HG02678 (cell line): ENCODE data around the gene SIRPA.
A peak's percentile ranks its signal among the peaks of the same experiment; 100 is the strongest.

Experiments used
- ATAC-seq: cut with Tn5 transposase; IDR thresholded peaks from one replicate; pipeline ENCODE4 v1.9.1; 2021; ENCODE audit warnings: mild to moderate bottlenecking, moderate library complexity; ENCODE audit not compliant: unreplicated experiment

SIRPA gene

DNA sequence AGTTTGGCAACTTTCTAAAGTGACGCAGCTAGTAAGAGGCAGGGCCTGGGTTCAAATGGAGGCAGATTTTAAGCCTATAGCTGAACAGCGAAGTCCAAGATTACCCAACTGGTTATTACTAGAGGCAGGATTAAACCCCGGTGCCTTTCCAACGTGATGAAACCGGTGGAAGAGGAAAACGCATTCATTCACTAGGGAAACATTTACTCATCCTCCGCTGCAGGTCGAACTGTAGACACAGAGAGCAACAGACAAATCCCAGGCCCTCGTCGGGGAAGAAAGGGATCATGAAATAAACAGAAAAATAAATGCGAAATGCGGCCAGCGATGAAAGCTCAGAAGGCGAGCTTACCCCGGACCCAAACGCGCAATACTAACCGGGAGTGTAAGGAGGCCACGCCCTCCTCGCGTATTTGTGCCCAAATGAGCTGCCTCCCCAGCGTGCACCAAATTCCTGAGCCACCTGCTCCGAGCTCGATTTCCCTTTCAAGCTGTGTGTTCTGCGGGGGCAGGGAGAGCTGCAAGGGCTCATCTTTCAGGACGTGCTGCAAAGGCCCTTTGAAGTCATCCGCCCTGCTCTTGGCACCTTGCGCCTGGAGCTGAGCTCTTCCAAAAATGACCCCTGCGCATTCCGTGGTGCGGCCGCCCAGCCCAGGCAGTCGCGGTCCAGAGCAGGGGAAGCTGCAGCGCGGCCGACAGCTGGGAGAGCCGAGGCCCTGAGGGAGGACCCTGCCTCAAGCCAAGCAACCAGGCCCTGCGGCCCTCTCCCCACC is 51.7 kb downstream of the SIRPA start:
- ATAC-seq: no peak

GRCh38 chr20:1947535-1947846 is 52.3 kb downstream of the SIRPA start:
- no peak for ATAC-seq

DNA sequence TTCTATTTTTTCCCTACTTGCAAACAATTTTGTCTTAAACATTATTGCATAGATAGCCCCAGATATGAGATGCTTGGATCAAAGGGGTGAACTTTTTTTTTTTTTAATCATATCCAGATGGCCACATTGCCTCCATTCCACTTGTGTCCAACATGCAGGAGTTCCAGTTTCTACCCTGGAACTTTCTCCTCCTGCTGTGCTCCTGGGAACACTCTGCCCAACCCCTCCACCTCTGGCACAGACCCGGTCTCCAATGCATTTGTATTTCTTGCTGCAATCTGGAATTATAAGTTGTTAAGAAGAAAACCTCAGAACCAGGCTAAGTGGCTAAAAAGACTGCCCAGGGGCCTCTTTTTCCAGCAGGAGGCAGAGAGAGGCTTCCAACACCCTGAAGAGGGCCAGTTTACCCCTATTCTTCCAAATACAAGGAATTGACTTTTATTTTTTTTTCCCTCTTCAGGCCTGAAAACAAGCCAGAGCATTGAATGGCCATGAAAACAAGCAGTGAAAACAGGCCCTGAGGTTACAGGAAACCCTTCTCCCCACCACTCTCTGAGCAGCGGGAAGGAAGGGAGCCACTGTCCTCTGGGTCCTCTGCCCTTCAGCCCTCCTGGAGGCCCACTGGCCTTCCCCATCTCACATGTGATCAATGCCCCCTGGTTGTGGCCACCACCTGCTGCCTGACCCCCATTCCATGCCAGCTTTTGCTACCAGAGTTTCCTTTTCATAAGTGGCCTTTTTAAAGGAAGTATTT is 54.3 kb downstream of the SIRPA start:
- no peak for ATAC-seq

DNA sequence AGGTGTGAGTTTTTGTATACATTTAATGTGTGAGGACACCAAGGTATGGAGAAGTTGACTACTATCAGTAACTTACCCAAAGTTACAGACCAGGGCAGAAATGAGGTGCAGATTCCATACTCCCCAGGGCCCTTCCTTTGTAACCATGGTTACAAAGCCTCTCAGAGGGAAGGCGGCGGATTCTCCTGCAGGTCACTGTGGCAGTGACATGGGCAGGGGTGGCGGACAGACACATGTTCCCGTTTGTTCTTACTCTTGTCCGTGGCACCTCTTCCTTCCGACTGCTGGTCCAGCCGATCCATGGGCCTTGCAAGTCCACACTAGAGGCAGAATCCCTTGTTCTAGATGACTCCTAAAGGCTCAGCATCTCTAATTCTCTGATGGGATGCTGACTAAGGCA is 55.6 kb downstream of the SIRPA start:
- ATAC-seq: no peak

DNA sequence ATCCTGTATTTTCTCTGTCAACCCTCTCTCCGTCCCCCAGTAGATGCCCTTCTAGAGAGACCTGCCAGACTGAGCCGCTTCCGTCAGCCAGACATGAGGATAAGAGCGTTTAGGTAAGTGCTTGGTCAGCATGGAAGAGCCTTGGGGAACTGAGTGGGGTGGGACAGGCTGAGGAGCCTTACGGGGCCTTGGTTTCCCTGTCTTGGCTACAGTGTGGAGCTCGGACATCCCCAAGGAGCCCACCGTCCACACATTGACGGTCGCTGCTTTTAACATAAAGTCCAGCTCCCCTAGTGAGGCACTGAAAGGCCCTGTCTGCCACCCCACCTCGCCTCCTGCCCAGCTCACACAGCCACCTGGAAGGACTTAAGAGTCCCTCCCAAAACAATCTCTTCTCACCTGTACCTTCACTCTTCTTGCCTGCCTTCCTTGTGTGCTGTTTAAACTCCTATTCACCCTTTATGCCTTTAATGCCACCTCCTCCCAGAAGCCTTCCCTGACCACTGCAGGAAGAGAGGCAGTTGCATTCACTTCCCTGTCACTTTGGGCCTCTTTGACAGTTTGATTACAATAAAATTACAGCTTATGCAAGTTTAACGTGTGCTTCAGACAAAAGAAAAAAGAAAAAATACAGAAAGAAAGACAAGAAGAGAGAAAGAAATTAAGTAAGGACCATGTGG is 56.4 kb downstream of the SIRPA start:
- ATAC-seq: no peak

DNA sequence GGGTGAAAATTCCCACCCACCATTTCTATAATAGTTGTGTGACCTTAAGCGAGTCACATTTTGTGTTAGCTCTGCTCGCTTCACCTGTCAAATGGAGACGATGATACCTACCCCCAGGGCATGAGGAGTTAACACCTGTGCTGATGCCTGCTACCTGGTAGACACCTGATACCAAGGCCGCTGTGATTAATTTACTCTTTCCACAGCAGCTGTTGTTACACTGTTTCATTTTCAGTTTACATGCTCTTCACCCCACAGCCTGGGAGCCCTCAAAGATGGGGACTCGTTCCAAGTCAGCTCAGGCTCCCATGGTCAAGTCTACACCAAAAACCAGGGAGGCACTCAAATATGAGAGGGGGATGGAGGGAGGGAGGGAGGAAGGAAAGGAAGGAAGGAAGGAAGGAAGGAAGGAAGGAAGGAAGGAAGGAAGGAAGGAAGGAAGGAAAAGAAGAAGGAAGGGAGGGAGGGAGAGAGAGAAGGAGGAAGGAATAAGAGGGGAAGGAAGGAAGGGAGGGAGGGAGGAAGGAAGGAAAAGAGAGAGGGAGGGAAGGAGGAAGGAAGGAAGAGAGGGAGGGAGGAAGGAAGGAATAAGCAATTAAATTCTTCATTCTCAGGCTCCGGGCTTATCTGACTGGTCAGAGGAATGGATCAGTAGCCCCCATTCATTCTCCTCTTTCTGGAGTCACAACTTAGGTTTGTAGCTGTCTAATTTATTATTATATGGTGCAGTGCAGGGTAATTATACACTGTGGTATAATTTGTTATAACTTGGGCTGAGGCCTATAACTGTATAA is 57.7 kb downstream of the SIRPA start:
- peak; percentile 54 for ATAC-seq

DNA sequence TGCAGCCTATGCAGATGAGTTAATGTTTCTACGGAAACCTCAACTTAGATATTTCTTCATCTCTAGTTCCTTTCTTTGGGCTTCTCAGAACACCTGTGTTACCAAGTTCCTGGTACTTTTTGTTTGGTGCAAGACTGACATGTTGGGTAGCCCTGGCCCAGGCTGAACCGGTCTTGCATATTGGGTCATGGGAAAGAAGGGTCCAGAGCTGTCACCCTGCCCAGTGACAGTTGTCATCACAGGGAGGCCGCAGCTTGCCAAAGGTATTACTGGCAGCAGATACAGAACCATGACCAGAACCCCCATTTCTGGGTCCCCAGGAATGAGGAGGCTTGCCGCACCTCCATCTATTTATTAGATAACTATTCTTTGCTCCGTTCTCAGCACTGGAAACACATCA is 58.4 kb downstream of the SIRPA start:
- ATAC-seq: no peak

- no peak for ATAC-seq
Observed at GRCh38 chr20:1955217-1955616, 60.0 kb downstream of the SIRPA start.

DNA sequence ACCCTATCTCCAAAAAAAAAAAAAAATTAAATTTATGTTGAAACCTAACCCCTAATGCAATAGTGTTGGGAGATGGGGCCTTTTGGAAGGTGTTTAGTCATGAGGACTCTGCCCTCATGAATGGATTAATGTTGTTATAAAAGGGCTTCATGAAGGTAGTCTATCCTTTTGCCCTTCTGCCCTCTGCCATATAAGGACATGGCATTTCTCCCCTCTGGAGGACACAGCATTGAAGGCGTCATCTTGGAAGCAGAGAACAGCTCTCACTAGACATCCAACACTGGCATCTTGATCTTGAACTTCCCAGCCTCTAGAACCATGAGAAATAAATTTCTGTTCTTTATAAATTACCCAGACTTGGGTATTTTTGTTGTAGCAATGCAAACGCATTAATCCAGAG is 63.2 kb downstream of the SIRPA start:
- no peak for ATAC-seq

DNA sequence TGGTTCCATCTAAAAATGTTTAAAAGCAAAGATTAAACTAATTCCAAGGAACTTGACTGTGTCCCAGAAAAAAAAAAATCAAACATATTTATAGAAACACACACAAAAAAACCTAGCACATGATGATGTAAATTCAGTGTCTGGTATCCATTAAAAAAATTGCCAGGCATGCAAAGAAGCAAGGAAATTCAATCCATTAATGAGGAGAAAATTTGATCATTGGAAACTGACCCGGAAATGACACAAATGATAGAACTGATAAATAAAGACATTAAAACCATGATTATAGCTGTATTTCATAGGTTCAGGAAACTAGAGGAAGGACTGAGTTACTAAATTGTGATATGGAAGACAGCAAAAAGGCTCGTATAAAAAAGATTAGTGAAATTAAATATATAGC is 63.9 kb downstream of the SIRPA start:
- no peak for ATAC-seq

GRCh38 chr20:1961374-1961773 is 66.2 kb downstream of the SIRPA start:
- ATAC-seq: no peak

DNA sequence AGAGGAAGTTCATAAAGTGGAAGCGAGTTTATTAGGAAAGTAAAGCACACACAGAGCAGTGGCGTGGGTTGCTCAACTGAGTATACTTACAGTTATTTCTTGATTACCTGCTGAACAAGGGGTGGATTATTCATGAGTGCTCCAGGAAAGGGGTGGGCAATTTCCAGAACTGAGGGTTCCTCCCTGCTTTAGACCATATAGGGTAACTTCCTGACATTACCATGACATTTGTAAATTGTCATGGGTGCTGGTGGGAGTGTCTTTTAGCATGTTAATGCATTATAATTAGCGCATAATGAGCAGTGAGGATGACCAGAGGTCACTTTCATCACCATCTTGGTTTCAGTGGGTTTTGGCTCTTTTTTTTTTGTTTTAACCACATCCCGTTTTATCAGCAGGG is 68.9 kb downstream of the SIRPA start:
- ATAC-seq: no peak

- ATAC-seq: no peak
Observed at GRCh38 chr20:1964659-1965405, 69.6 kb downstream of the SIRPA start.

DNA sequence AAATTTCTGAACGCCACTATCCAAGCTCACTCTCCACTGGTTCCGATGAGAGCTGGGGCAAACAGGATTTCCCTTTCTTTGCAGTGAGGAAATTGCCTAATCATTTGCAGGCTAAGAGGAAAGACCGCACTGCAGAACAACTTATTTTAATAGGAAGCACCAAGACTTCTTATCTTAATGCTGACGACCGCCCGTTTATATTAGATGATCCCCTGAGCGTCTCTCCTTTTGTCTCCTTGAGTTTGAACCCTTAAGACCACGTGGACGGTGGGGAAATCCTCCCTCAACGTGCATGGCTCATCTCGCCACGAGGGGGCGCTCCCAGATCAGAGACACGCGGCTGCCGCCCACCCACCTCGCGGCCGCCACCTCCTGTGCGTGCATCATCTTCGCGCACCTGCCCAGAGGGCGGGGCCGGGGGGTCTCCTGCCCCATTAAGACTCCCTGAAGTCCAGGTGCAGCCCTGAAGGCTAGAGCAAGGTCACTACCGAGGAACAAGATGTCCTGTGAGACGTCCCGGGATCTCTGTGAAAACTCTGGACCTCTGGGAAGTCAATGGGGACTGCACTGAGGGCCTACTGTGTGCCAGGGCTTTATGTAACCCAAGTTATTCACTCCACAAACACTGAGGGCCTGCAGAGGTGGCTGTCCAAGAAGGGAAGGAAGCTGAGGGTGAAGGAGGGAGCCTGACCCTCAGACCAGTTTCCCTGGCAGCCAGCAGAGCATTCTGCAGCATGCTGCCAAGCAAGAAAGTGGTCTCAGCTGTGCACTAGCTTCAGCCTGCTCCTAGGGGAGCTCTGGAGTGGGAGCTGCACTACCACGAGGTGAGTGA is 70.5 kb downstream of the SIRPA start:
- ATAC-seq: no peak

DNA sequence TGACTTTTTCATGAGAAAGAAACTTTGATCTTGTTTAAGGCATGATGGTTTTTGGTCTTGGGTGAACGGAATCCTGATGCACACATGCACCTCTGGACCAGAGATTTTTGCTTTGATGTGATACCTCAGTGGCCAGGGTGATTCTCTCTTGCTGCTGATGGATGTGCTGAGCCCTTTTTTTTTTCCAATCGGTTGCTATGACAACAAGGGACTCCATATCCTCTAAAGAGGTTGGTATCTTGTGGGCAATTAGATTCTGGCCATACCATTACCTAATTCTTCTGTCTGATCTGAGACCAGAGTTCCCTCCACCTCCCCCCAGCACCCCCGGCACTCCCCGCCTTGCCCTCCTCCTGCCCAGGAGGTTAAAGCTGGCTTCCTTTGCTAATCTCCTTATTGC is 73.8 kb downstream of the SIRPA start:
- no peak for ATAC-seq

DNA sequence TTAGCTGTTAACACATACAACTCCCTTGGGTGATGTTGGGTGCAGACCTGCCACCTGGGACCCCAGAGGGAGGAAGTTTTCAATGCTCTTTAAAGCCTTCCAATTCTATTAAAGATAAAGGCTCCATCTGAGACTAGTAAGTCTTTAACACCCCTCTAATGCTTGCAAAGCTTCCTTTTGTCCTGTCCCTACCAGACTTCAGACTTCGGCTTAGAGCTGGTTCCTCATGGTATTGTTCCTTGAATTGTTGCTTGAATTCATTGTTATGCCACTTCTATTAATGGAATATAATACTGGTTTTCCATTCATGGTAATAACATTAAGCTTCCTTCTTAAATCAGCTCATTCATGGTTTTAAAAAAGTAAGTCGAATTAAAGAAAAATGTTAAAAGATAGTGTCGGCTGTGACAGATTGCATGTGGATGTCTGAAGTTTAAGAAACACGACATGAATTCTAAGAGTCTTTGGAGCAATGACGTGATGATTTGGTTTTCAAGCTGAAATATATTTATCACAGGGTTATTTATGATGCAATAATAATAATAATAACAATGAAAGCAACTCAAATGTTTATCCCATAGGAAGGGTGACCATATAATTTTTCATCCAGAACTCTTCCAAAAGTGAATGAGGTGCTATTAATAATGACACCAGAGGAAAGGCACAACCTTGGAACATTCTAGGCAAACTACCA is 76.8 kb downstream of the SIRPA start:
- ATAC-seq: no peak

DNA sequence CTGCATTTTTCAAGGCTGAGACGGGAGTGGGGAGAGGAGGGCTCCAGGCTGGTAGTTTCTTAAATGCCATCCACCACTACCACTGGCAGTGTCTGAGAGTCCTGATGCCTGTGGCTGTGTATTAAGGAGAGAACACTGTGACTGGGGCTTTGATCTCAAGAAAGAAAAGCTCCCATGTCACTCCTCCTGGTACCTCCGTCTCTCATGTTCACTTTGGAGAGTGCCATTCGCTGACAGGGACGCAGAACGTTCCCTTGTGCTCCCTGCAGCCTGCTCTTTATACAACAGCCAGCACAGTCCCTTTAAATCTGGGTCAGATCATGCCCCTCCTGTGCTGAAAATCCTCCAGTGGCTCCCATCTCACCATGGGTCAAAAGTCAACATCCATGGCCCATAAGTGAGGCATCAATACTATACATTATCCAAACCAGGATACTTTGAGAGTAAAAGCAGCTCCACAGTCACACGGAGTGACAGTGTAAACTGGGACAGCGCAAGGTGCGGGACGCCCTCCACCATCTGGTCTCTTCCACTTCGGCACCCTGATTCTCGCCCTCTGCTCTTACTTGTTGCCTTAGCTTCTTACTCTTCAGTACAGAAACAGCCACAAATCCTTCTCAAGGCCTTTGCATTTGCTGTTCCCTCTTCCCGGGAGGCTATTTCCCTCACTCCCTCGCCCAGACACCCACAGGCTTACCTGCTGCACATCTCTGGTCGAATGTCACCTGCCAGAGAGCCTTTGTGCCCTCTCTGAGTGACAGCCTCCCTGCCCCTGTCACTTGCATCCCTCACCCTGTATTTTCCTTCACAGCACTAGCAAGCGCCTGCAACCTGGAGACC is 78.6 kb downstream of the SIRPA start:
- no peak for ATAC-seq

DNA sequence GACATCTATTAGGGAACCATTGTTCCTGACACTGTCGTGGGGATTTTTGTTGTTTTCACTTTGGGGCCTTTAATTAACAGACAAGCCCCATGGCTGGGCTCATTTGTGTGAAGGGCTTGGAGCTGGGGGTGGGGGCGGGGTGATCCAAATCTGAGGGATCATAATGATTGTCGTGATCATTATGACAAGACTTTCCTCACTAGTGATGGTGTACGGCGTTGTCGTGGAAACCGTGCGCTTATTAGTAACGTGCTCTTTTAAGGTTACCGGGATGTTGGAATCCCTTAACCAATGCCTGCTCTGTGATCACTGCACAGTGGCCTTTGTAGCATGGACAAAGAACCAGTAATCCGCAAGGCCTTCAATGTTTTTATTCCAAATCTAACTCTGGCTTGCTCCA is 80.1 kb downstream of the SIRPA start:
- ATAC-seq: no peak
